Keratinocyte (primary cell): ENCODE data around the gene DOK4. TPM values are rescaled to one million over a fixed set of nuclear protein-coding genes. Genes with fewer than 3 reads are reported as not detected.

Source experiments
- DNase-seq: peaks from one replicate; pipeline ENCODE4 v3.0.0-alpha.2; 2011; ENCODE audit warnings: low read depth, missing footprints, low spot score
- FAIRE-seq: peaks from 2 replicates; lab custom pipeline; 2011; peaks lifted over from hg19 to GRCh38; lab: Jason Lieb, UNC
- H2AFZ ChIP-seq: 2 replicates; pipeline ENCODE4 v1.6.0; 2012; ENCODE audit warnings: low read length, control low read depth, inconsistent platforms; ENCODE audit not compliant: control insufficient read depth
- H3K27ac ChIP-seq: 2 replicates; pipeline ENCODE4 v1.5.1; 2011; ENCODE audit warnings: low read length; ENCODE audit not compliant: control insufficient read depth, insufficient read depth
- H3K27me3 ChIP-seq: 3 replicates; pipeline ENCODE4 v1.6.0; 2011; ENCODE audit warnings: low read length; ENCODE audit not compliant: control insufficient read depth, insufficient read depth; ENCODE audit errors: extremely low read depth
- H3K36me3 ChIP-seq, 2 experiments: 2 replicates in 1 of 2; 3 replicates in 1 of 2; pipeline ENCODE4 v1.5.1; 2011; ENCODE audit warnings: low read length in 2 of 2, mild to moderate bottlenecking in 1 of 2; ENCODE audit not compliant: control insufficient read depth in 2 of 2, insufficient read depth in 2 of 2; ENCODE audit errors: extremely low read depth in 1 of 2
- H3K4me1 ChIP-seq: 3 replicates; pipeline ENCODE4 v1.5.1; 2011; ENCODE audit warnings: low read length; ENCODE audit not compliant: control insufficient read depth, insufficient read depth; ENCODE audit errors: extremely low read depth
- H3K4me2 ChIP-seq: 3 replicates; pipeline ENCODE4 v1.6.0; 2011; ENCODE audit warnings: low read depth, low read length; ENCODE audit not compliant: control insufficient read depth, insufficient read depth; ENCODE audit errors: extremely low read depth
- H3K4me3 ChIP-seq, 3 experiments: fragments of 200-600 bp in 1 of 3; sonication (generic) in 1 of 3; 2 replicates in 2 of 3; 3 replicates in 1 of 3; pipeline ENCODE4 v1.5.1; 2011 to 2016; ENCODE audit warnings: low read length in 3 of 3, mild to moderate bottlenecking in 3 of 3, control low read depth in 2 of 3, inconsistent platforms in 1 of 3, low read depth in 1 of 3, mixed read lengths in 1 of 3, mixed run types in 1 of 3, moderate library complexity in 1 of 3; ENCODE audit not compliant: control insufficient read depth in 2 of 3, insufficient read depth in 2 of 3; ENCODE audit errors: extremely low read depth in 1 of 3
- H3K79me2 ChIP-seq: 2 replicates; pipeline ENCODE4 v1.6.0; 2012; ENCODE audit warnings: low read length; ENCODE audit not compliant: control insufficient read depth, insufficient read depth
- H3K9ac ChIP-seq: 3 replicates; pipeline ENCODE4 v1.6.0; 2011; ENCODE audit warnings: low read length; ENCODE audit not compliant: control insufficient read depth, insufficient read depth; ENCODE audit errors: extremely low read depth
- H3K9me1 ChIP-seq: 3 replicates; pipeline ENCODE4 v1.6.0; 2011; ENCODE audit warnings: low read length; ENCODE audit not compliant: control insufficient read depth, insufficient read depth; ENCODE audit errors: extremely low read depth
- H3K9me3 ChIP-seq: 2 replicates; pipeline ENCODE4 v1.5.1; 2012; ENCODE audit warnings: low read depth, low read length; ENCODE audit not compliant: control insufficient read depth
- H4K20me1 ChIP-seq: 3 replicates; pipeline ENCODE4 v1.6.0; 2011; ENCODE audit warnings: low read length; ENCODE audit not compliant: control insufficient read depth, insufficient read depth; ENCODE audit errors: extremely low read depth
- EZH2 ChIP-seq: IDR thresholded peaks from one replicate; pipeline ENCODE4 v1.6.1; 2012; ENCODE audit warnings: inconsistent platforms, mild to moderate bottlenecking, low read length, moderate library complexity
- dilution Hi-C: fragments of 300-500 bp; cut with MboI; formaldehyde crosslinking; loops from one replicate; pipeline ENCODE4 v1.7.0; 2020; ENCODE audit warnings: low sequenced_read_pairs; ENCODE audit not compliant: extremely low pct_ligation_motif_present
- polyA plus RNA-seq, 5 experiments: library from polyadenylated mRNA; depleted of rRNA in 3 of 5; stranded (reverse) in 3 of 5; stranded (forward) in 1 of 5; unstranded in 1 of 5; fragments of >200 nt; gene quantifications; 1 replicate in 1 of 5; 2 replicates in 3 of 5; 3 replicates in 1 of 5; pipeline versions ENCODE4 v1.2.1 to v1.2.3, GENCODE V29; 2011 to 2012; ENCODE audit warnings: missing spikeins in 2 of 5, low read depth in 1 of 5, low replicate concordance in 1 of 5
- TF ChIP-seq, protein P1 (sequence below), 3 experiments: IDR thresholded peaks in 1 of 3; conservative IDR thresholded peaks in 1 of 3; optimal IDR thresholded peaks in 1 of 3; 2 replicates in 2 of 3; 3 replicates in 1 of 3; pipeline versions ENCODE3 to v1.5.1; 2011; ENCODE audit warnings: low read length in 3 of 3, mild to moderate bottlenecking in 3 of 3, moderate library complexity in 2 of 3, control low read depth in 1 of 3, inconsistent platforms in 1 of 3; ENCODE audit not compliant: insufficient read depth in 2 of 3; ENCODE audit errors: extremely low read depth in 1 of 3

Gene DOK4
- polyA plus RNA-seq, 1 donor (not counting 4 experiments of a cell fraction or from before 2014, with no cell fraction given), result 17.6 TPM

DNA sequence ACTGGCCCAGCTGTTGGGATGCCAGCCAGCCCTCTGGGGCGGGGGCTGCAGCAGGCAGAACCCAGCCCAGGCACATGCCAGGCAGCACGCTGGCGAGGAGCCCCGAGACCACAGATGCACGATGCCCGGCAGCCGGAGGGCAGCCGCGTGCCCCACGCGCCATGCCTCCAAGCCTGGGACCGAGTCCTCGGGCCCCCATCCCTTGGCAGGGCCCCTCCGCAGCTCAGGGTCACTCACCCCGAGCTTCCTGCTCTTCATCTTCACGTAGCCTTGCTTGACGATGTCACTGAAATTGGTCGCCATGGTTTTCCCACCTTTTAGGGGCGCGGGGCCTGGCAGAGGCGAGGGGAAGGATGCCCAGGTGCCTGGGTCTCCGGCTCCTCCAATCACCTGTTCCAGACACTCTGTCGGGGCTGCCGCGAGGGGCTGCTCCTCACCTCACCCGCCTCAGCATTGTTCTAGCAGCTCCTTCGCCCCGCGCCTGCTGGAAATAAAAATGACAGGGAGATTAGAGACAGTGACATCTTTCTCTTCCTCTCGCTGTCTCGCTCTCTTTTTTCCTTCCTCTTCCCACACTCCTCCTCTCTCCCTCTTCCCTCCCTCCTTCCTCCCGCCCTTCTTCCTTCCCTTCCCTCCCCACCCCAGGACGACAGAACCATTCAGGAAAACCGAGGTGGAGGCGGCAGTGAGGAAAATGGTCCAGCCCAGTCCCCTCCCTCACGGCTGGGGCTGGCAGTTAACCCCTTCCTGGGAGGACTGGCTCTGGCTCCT lies 6.9 kb downstream of the DOK4 start:
- Histone ChIP-seq H4K20me1 (no peaks in the 10 kb centered on the region), H3K27me3 (no peaks in the 10 kb centered on the region), H3K27ac (no peak overlapping the region), H3K9me3 (no peaks in the 10 kb centered on the region), H3K9me1 (no peaks in the 10 kb centered on the region), H3K79me2 (no peaks in the 10 kb centered on the region), H3K4me2 (no peak overlapping the region), H3K36me3 (peaks cover 3 to 20% of the 10 kb centered on the region in 2 experiments), H3K4me1 (peaks cover 5% of the 10 kb centered on the region), H3K4me3 (no peak overlapping the region), H3K9ac (no peak overlapping the region), H2AFZ (no peak overlapping the region)
- TF ChIP-seq, protein P1, sequence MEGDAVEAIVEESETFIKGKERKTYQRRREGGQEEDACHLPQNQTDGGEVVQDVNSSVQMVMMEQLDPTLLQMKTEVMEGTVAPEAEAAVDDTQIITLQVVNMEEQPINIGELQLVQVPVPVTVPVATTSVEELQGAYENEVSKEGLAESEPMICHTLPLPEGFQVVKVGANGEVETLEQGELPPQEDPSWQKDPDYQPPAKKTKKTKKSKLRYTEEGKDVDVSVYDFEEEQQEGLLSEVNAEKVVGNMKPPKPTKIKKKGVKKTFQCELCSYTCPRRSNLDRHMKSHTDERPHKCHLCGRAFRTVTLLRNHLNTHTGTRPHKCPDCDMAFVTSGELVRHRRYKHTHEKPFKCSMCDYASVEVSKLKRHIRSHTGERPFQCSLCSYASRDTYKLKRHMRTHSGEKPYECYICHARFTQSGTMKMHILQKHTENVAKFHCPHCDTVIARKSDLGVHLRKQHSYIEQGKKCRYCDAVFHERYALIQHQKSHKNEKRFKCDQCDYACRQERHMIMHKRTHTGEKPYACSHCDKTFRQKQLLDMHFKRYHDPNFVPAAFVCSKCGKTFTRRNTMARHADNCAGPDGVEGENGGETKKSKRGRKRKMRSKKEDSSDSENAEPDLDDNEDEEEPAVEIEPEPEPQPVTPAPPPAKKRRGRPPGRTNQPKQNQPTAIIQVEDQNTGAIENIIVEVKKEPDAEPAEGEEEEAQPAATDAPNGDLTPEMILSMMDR (optimal IDR thresholded peaks at IDR 0.05 in 1 of 3, IDR thresholded peaks at IDR 0.05 in 1 of 3, conservative IDR thresholded peaks at IDR 0.05 in 1 of 3; ENCODE audit: extremely low read depth in 1 of 3, insufficient read depth in 2 of 3, low read length in 3 of 3), result no peak
- no peak for TF ChIP-seq EZH2
- no peak for DNase-seq
- FAIRE-seq, result no peak
- dilution Hi-C loops, result no loop called here

DNA sequence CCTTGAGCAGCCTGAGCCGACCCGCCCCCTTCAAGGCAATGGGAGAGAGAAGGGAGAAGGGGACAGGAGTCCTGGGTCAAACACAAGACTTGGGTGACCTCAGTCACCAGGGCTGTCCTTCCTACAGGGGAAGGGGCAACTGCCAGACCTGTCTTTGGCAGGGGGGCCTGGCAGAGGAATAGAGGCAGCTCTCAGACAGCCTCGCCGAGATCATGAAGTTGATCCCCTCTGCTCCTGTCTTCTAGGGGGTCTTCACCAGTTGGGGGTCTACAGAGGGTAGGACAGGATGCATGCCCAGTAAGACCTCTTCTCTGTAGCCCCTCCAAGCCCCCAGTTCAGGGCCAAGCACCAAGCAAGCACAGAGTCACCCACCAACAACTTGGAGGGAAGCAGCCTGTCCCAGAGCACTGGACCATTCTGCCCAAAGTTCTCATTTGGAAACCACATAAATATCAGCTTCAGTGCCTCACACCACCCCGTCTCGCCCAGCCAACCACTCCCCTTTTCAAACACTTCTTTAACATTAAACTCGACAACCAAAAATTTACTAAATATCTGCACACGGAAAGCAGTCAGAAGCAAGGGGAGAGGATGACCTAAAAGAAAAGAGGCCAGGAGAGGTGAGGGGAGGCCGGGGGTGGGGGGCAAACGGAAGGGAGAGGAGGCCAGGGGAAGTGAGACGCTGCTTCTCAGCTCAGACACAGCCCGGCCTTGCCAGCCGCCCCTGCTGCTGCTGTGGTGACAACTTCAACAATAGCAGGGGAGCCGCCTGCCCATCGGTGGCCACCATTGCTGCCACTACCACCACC lies 7.7 kb downstream of the DOK4 start:
- Histone ChIP-seq H3K4me3 (no peak overlapping the region), H3K36me3 (peaks cover 7 to 22% of the 10 kb centered on the region in 2 experiments), H3K9me3 (no peaks in the 10 kb centered on the region), H3K9ac (no peak overlapping the region), H3K9me1 (no peaks in the 10 kb centered on the region), H3K79me2 (no peaks in the 10 kb centered on the region), H3K4me2 (no peak overlapping the region), H4K20me1 (no peaks in the 10 kb centered on the region), H3K4me1 (no peaks in the 10 kb centered on the region), H3K27me3 (no peaks in the 10 kb centered on the region), H2AFZ (no peak overlapping the region), H3K27ac (no peak overlapping the region)
- no peak for FAIRE-seq
- dilution Hi-C loops, result no loop called here
- DNase-seq, result no peak
- no peak for TF ChIP-seq EZH2
- TF ChIP-seq, protein P1 (optimal IDR thresholded peaks at IDR 0.05 in 1 of 3, IDR thresholded peaks at IDR 0.05 in 1 of 3, conservative IDR thresholded peaks at IDR 0.05 in 1 of 3; ENCODE audit: extremely low read depth in 1 of 3, insufficient read depth in 2 of 3, low read length in 3 of 3), result no peak
